C4-2B (cell line): ENCODE results near the gene SGSM2.

Experiments used
- H3K27ac ChIP-seq: fragments of 450-650 bp; 2 replicates; pipeline ENCODE4 v1.5.1; 2017
- ZFX ChIP-seq: fragments of 450-650 bp; IDR thresholded peaks from 2 replicates; pipeline ENCODE4 v1.6.1; 2017
- TF ChIP-seq, protein P1 (sequence below): fragments of 450-650 bp; conservative IDR thresholded peaks from 2 replicates; pipeline ENCODE4 v1.5.1; 2017; ENCODE audit warnings: mild to moderate bottlenecking

SGSM2 gene

DNA sequence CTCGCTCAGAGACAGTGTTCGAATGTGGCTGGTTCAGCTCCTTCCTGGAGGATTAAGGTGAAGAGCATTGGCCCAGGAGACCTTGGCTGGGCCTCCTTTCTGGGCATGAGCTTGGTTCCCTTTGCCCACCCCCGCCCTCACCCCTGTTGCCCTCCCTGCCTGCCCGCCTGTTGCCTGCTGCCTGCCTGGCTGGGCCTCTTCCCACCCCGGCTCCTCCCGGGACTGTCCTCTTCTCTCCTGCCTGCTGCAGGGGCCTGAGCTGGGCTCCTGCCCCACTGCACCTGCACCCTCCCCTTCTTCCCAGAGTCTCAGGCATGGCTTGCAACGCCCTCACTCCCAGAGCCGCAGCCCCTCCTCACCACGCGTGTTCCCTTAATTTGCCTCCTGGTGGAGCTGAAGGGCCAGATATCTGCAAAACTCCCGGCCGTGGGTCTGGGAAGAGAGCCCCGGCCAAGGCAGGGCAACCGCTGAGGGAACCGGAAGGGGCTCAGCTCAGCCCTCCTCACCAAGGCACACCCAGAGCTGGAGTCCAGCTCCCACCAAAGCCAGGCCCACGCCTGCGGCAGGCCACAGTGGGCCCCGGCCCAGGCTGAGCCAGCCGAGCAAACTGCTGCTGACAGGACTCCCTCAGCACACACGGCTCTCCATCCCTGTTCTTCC lies 32.4 kb downstream of the SGSM2 start:
- H3K27ac ChIP-seq = no peak overlapping the region

DNA sequence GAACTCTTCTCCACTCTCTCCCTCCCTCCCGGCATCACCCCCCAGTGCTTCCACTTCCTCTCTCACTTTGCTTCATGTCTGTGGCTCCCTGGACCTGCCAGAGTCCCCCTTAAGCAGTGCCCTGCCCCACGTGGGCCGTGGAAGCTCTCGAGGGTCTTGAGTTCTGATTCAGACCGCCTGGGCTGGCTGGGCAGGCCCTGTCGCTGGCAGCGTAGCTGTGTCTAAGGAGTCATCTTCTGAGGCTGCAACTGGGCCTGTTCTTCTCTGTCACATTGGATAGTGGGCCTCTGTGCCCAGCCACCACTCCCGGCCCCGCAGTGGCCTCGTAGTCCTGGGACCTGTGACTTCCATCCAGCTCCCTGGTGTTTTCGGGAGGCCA lies 32.9 kb downstream of the SGSM2 start:
- H3K27ac ChIP-seq = no peak overlapping the region
- TF ChIP-seq, protein P1, sequence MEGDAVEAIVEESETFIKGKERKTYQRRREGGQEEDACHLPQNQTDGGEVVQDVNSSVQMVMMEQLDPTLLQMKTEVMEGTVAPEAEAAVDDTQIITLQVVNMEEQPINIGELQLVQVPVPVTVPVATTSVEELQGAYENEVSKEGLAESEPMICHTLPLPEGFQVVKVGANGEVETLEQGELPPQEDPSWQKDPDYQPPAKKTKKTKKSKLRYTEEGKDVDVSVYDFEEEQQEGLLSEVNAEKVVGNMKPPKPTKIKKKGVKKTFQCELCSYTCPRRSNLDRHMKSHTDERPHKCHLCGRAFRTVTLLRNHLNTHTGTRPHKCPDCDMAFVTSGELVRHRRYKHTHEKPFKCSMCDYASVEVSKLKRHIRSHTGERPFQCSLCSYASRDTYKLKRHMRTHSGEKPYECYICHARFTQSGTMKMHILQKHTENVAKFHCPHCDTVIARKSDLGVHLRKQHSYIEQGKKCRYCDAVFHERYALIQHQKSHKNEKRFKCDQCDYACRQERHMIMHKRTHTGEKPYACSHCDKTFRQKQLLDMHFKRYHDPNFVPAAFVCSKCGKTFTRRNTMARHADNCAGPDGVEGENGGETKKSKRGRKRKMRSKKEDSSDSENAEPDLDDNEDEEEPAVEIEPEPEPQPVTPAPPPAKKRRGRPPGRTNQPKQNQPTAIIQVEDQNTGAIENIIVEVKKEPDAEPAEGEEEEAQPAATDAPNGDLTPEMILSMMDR = no peak
- no peak for TF ChIP-seq ZFX

More for the DNA sequence above, 32.4 kb downstream of the SGSM2 start:
- TF ChIP-seq, protein P1 = no peak
- no peak for TF ChIP-seq ZFX

GRCh38 chr17:2371183-2372130 lies 34.2 kb downstream of the SGSM2 start:
- no peak overlapping the region for H3K27ac ChIP-seq
- TF ChIP-seq, protein P1 = no peak
- no peak for TF ChIP-seq ZFX

DNA sequence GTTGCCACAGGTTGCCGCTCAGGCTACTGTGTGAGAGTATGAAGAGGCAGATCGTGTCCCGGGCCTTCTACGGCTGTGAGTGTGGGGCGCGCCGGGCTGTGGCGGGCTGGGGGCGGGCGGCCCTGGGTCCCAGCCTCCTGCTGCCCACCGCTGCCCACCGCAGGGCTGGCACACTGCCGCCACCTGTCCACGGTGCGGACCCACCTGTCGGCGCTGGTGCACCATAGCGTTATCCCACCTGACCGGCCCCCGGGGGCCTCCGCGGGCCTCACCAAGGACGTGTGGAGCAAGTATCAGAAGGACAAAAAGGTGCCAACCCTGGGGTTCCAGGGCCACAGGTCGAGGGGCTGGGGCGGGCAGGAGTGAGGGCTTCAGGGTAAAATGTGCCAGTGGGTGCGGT lies 34.9 kb downstream of the SGSM2 start:
- TF ChIP-seq ZFX = no peak
- TF ChIP-seq, protein P1 = no peak

DNA sequence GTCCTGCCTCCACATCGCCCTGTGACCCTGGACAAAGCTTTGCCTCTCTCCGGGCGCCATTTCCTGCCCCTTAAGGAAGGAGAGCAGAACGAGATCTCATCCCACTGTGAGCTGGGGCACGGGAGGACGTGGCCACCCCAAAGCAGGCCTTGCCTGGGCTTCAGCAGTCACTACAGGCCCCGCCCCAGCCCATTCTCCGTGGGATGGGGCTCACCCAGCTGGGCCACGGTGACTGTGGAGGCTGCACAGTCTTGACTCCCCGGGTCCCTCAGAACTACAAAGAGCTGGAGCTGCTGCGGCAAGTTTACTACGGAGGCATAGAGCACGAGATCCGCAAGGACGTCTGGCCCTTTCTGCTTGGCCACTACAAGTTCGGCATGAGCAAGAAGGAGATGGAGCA lies 35.4 kb downstream of the SGSM2 start:
- TF ChIP-seq ZFX = no peak
- TF ChIP-seq, protein P1 = no peak
- H3K27ac ChIP-seq = no peak overlapping the region

More for the DNA sequence above, 34.9 kb downstream of the SGSM2 start:
- H3K27ac ChIP-seq = no peak overlapping the region

DNA sequence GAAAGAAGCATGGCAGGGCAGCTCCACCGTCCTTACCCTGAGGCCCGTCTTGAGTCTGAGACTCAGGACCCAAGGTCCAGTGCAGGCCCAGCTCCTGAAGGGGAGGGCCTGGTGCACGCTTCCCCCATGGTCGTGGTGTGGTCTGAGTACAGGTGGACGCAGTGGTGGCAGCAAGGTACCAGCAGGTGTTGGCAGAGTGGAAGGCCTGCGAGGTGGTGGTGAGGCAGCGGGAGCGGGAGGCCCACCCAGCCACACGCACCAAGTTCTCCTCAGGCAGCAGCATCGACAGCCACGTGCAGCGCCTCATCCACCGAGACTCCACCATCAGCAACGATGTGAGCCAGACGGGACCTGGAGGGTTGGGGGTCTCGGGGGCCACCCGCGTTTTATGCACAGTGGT lies 35.9 kb downstream of the SGSM2 start:
- TF ChIP-seq ZFX = no peak
- TF ChIP-seq, protein P1 = no peak
- no peak overlapping the region for H3K27ac ChIP-seq
